GM19395 (cell line): ENCODE data around the gene GRID2.
"Not testable (repeated sequence)": the region's sequence is repeated elsewhere in the genome, so short reads cannot be mapped to it uniquely, and the experiment has no call there.

Source experiments
- ATAC-seq: cut with Tn5 transposase; IDR thresholded peaks from one replicate; pipeline ENCODE4 v1.9.1; 2021; ENCODE audit warnings: mild to moderate bottlenecking, moderate library complexity; ENCODE audit not compliant: unreplicated experiment

The GRID2 gene

DNA sequence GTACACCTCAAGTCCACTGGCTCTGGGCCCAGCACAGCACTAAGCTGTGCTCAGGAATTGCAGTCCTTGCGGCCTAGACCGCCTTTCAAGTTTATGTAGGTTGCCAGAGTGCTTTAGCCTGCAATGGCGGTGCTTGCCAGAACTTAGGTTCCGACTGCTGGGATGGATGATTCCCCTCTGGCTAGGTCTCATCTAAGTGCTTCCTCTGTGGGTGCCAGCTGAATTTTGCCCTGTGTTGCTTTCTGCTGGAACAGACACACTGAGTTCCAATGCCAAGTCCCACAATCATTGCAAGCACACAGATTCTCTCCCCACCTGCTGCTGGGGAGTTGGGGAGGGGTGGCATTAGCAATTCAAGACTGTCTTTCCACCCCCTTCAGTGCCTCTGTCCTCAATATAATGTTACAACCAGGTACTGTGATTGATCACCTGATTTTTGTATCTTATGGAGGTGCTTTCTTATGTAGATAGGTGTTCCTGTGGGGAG is 129.5 kb downstream of the GRID2 start:
- ATAC-seq: no peak

GRCh38 chr4:92438722-92439121 is 135.0 kb downstream of the GRID2 start:
- ATAC-seq: not testable (repeated sequence)

DNA sequence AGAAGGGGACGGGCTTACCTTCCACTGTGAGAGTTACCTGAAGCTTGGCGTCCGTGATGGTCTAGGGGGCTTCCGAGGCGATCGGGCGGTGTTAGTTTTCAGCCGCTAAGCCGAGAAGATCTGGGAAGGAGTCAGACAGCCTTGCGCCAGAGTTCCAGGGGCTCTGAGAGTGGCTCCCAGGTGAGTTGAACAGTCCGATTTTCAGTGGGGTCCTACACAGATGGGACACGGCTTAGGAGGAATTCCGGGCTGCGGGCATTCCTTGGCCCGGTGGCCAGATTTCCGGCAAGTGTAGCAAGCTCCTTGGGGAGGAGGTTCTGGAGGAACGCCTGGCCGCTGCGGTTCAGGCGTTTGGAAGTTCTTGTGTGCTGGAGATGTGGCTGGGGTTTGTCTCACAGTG is 138.4 kb downstream of the GRID2 start:
- not testable (repeated sequence) for ATAC-seq

GRCh38 chr4:92444143-92444843 is 140.5 kb downstream of the GRID2 start:
- ATAC-seq: not testable (repeated sequence)

GRCh38 chr4:92445127-92445526 is 141.4 kb downstream of the GRID2 start:
- ATAC-seq: no peak

DNA sequence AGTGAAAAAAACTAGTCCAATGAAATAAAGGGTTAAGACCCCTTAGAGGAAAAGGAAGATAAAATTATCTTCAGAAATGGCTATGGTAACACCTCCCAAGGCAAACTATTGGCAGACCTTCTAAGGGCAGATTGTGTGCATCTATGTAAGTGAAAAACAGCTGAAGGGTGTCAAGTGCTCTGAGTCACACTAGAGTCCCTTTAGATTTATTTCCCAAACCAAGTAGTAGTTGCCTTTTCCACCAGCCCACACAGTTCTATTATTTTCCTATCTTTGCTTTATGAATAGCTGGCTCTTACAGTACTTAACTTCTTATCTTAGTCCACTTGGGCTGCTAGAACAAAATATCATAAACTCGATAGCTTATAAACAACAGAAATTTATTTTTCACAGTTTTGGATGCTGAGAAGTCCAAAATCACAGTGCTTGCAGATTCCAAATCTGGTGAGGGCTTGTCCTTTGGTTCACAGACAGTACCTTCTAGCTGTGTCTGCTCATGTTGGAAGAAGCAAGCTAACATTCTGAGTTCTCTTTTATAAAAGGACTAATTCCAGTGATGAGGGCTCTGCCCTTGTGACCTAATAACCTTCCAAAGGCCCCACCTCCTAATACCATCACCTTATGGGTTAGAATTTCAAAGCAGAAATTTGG is 143.6 kb downstream of the GRID2 start:
- ATAC-seq: no peak

DNA sequence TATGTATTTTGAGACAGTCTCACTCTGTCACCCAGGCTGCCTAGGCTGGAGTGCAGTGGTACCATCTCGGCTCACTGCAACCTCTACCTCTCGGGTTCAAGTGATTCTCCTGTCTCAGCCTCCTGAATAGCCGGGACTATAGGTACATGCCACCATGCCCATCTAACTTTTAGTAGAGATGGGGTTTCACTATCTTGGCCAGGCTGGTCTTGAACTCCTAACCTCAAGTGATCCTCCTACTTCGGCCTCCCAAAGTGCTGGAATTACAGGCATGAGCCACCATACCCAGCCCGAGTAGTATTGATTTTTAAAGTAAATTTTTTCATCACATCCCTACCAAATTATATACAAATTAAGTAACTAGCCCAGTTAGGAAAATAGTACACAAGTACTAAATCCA is 144.4 kb downstream of the GRID2 start:
- not testable (repeated sequence) for ATAC-seq

DNA sequence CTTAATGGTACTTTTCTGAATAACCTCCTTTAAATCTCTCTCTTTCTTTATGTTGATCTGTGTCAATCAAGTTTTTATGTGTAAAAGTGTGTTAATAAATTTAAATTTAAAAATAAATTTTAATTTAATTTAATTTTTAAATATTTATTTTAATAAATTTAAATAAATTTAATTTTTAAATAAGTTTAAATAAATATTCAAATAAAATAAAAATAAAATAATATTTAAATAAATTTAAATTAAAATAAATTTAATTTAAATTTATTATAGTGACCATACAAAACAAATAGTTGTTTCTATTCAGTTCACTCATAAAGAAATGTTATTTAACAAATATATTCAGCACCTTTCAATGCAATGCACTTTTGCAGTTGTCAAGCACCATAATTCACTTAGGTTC is 146.9 kb downstream of the GRID2 start:
- no peak for ATAC-seq

- ATAC-seq: no peak
These were observed 148.0 kb downstream of the GRID2 start for GRCh38 chr4:92451782-92452181.

- not testable (repeated sequence) for ATAC-seq
These were observed 148.6 kb downstream of the GRID2 start for GRCh38 chr4:92452383-92452782.

- ATAC-seq: no peak
These were observed 151.6 kb downstream of the GRID2 start for GRCh38 chr4:92455329-92455839.

- ATAC-seq: no peak
These were observed 152.2 kb downstream of the GRID2 start for GRCh38 chr4:92455951-92456350.

- no peak for ATAC-seq
These were observed 158.0 kb downstream of the GRID2 start for GRCh38 chr4:92461732-92462131.

DNA sequence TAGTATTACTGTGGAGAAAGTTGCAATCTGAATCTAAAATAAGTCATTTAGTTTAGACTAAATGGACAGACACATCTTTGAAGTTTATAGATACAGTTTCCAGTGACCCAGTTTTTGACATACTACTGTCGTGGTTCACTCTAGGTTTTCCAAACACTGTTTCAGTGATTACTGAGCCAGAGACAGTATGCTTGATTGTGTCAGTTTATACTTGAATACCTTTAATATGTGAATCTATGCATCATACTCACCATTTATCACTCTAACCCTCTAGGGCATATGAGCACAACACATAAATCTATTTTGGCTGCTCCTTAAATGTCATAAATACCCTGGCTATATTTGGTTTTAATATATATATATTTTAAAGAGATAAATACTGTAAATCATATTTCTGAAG is 173.5 kb downstream of the GRID2 start:
- ATAC-seq: no peak

GRCh38 chr4:92483341-92483740 is 179.6 kb downstream of the GRID2 start:
- ATAC-seq: no peak

DNA sequence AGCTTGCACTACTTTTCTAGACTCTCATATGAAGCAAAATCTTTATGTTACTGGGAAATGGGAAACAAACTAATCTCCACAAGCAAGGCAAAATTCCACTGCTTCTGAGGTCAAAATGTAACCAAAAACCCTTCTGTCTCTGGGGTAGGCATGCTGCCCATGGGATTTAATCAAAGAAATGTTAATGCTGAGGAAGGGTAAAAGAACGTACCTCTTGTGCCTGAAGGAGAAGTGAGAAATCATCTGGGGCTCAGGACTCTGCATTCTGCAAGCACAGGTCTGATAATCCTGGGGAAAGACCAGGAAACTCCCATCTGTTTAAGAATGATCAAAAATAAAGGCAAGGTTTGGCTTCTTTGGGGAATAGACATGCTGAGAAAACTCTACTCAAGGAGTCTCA is 184.7 kb downstream of the GRID2 start:
- no peak for ATAC-seq

GRCh38 chr4:92497141-92497540 is 193.4 kb downstream of the GRID2 start:
- no peak for ATAC-seq

- no peak for ATAC-seq
These were observed 197.7 kb downstream of the GRID2 start for GRCh38 chr4:92501456-92501855.

GRCh38 chr4:92506933-92507332 is 203.2 kb downstream of the GRID2 start:
- ATAC-seq: no peak

- no peak for ATAC-seq
These were observed 210.9 kb downstream of the GRID2 start for GRCh38 chr4:92514627-92515026.

DNA sequence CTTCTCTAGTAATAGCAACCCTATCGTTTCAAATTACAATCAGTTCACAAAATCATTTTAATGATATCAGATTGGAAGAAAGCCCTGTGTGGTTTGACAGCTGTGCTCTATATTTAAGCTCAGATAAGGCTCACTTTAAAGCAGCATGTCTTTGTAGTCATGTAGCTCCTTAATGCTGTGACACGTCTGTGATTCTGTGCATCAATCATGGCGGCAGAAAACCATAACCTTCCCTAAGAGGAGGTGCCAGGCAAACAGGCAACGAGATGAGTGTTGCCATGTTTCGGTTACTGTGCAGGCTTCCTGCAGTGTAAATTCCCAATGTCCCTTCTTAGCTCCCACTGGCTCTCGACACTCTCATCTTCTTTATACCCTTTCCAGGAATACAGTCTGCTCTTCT is 212.7 kb downstream of the GRID2 start:
- ATAC-seq: no peak

GRCh38 chr4:92519727-92520126 is 216.0 kb downstream of the GRID2 start:
- no peak for ATAC-seq
